Progenitor cell of endocrine pancreas (in vitro differentiated cells): Measurements from ENCODE around the gene MACROD2. TPM values are rescaled to one million over a fixed set of nuclear protein-coding genes. Genes with fewer than 3 reads are reported as not detected.

Source experiments
- DNase-seq: peaks from one replicate; pipeline ENCODE4 v3.0.0; 2021; ENCODE audit warnings: low spot score; ENCODE audit not compliant: unreplicated experiment
- H3K27ac Mint-ChIP-seq: 2 replicates; pipeline ENCODE4 v1.8.0; 2021; ENCODE audit warnings: mild to moderate bottlenecking, moderate library complexity, mixed read lengths
- H3K27me3 Mint-ChIP-seq: 2 replicates; pipeline ENCODE4 v1.8.0; 2021; ENCODE audit warnings: mixed read lengths
- H3K36me3 Mint-ChIP-seq: 2 replicates; pipeline ENCODE4 v1.8.0; 2022; ENCODE audit warnings: mixed read lengths; ENCODE audit not compliant: insufficient read depth
- H3K4me1 Mint-ChIP-seq: 2 replicates; pipeline ENCODE4 v1.8.0; 2021; ENCODE audit warnings: low read depth, mixed read lengths
- H3K4me3 Mint-ChIP-seq: 2 replicates; pipeline ENCODE4 v1.8.0; 2021; ENCODE audit warnings: low read depth, mild to moderate bottlenecking, moderate library complexity, mixed read lengths
- H3K9me3 Mint-ChIP-seq: 2 replicates; pipeline ENCODE4 v1.8.0; 2021; ENCODE audit warnings: low read depth, mixed read lengths
- CTCF ChIP-seq: fragments of 200-600 bp; sonication (generic); IDR thresholded peaks from one replicate; pipeline ENCODE4 v1.5.0; 2021; ENCODE audit warnings: antibody characterized with exemption, mild to moderate bottlenecking; ENCODE audit not compliant: unreplicated experiment
- total RNA-seq: library from RNA; stranded (reverse); gene quantifications from 2 replicates; pipeline ENCODE4 v1.2.1, GENCODE V29; 2021

The MACROD2 gene
- total RNA-seq, 1 donor from 2014 or later = 7.6 TPM

GRCh38 chr20:15487030-15487429 lies 1491.7 kb downstream of the MACROD2 start:
- no peak for TF ChIP-seq CTCF
- Mint-ChIP-seq H3K9me3 (peaks cover 10% of the 10 kb centered on the region), H3K4me1 (no peaks in the 10 kb centered on the region), H3K27ac (no peak overlapping the region), H3K36me3 (no peaks in the 10 kb centered on the region), H3K4me3 (no peak overlapping the region), H3K27me3 (peaks cover 14% of the 10 kb centered on the region)
- no peak for DNase-seq

GRCh38 chr20:15487682-15488081 lies 1492.4 kb downstream of the MACROD2 start:
- H3K36me3 Mint-ChIP-seq = no peaks in the 10 kb centered on the region
- H3K27ac Mint-ChIP-seq = no peak overlapping the region
- H3K4me3 Mint-ChIP-seq = no peak overlapping the region
- no peak for DNase-seq
- peaks cover 14% of the 10 kb centered on the region for H3K27me3 Mint-ChIP-seq
- peaks cover 2% of the 10 kb centered on the region for H3K4me1 Mint-ChIP-seq
- TF ChIP-seq CTCF = no peak
- peaks cover 9% of the 10 kb centered on the region for H3K9me3 Mint-ChIP-seq

GRCh38 chr20:15491575-15491974 lies 1496.3 kb downstream of the MACROD2 start:
- no peaks in the 10 kb centered on the region for H3K36me3 Mint-ChIP-seq
- H3K27ac Mint-ChIP-seq = no peak overlapping the region
- H3K4me3 Mint-ChIP-seq = no peak overlapping the region
- peaks cover 5% of the 10 kb centered on the region for H3K9me3 Mint-ChIP-seq
- no peak for DNase-seq
- H3K4me1 Mint-ChIP-seq = peaks cover 16% of the 10 kb centered on the region
- H3K27me3 Mint-ChIP-seq = peaks cover 14% of the 10 kb centered on the region
- peak; percentile 41 for TF ChIP-seq CTCF

- H3K27ac Mint-ChIP-seq = no peak overlapping the region
- H3K27me3 Mint-ChIP-seq = peaks cover 6% of the 10 kb centered on the region
- H3K4me1 Mint-ChIP-seq = peaks cover 39% of the 10 kb centered on the region
- DNase-seq = no peak
- no peak for TF ChIP-seq CTCF
- H3K4me3 Mint-ChIP-seq = no peak overlapping the region
- no peaks in the 10 kb centered on the region for H3K36me3 Mint-ChIP-seq
- H3K9me3 Mint-ChIP-seq = peaks cover 12% of the 10 kb centered on the region
Measured at GRCh38 chr20:15494851-15495250, 1499.5 kb downstream of the MACROD2 start.

GRCh38 chr20:15496501-15497039 lies 1501.3 kb downstream of the MACROD2 start:
- no peaks in the 10 kb centered on the region for H3K36me3 Mint-ChIP-seq
- H3K9me3 Mint-ChIP-seq = peaks cover 12% of the 10 kb centered on the region

More at GRCh38 chr20:15496501-15497039, 1501.3 kb downstream of the MACROD2 start:
- no peak for DNase-seq
- H3K27ac Mint-ChIP-seq = peak overlapping the region; percentile 8
- no peaks in the 10 kb centered on the region for H3K27me3 Mint-ChIP-seq
- peaks cover 42% of the 10 kb centered on the region for H3K4me1 Mint-ChIP-seq
- no peak for TF ChIP-seq CTCF
- no peak overlapping the region for H3K4me3 Mint-ChIP-seq
